Urothelium cell line (cell line): ENCODE measurements around the gene PMPCA.

Experiments used
- DNase-seq: peaks from one replicate; pipeline ENCODE4 v3.0.0; 2011; ENCODE audit warnings: low spot score, mixed read lengths
- FAIRE-seq: peaks from 2 replicates; lab custom pipeline; 2011; peaks lifted over from hg19 to GRCh38; lab: Jason Lieb, UNC

PMPCA gene

GRCh38 chr9:136451221-136451877, 40.9 kb downstream of the PMPCA start:
- no peak for DNase-seq
- FAIRE-seq, result no peak

- FAIRE-seq (no peak), DNase-seq (no peak)
Measured at GRCh38 chr9:136453326-136453725, 42.9 kb downstream of the PMPCA start.

GRCh38 chr9:136454026-136454796, 43.8 kb downstream of the PMPCA start:
- DNase-seq (no peak), FAIRE-seq (no peak)

- no peak for FAIRE-seq
- DNase-seq, result no peak
Measured at GRCh38 chr9:136455043-136456002, 44.9 kb downstream of the PMPCA start.

- no peak for DNase-seq
- FAIRE-seq, result no peak
Measured at GRCh38 chr9:136456258-136456657, 45.8 kb downstream of the PMPCA start.

- no peak for DNase-seq
- no peak for FAIRE-seq
Measured at GRCh38 chr9:136457326-136457725, 46.9 kb downstream of the PMPCA start.

- DNase-seq (no peak), FAIRE-seq (no peak)
Measured at GRCh38 chr9:136459425-136459824, 49.0 kb downstream of the PMPCA start.

GRCh38 chr9:136460772-136461325, 50.4 kb downstream of the PMPCA start:
- no peak for DNase-seq
- no peak for FAIRE-seq

- FAIRE-seq (no peak), DNase-seq (no peak)
Measured at GRCh38 chr9:136462664-136463063, 52.2 kb downstream of the PMPCA start.

- DNase-seq (no peak), FAIRE-seq (no peak)
Measured at GRCh38 chr9:136463578-136463977, 53.1 kb downstream of the PMPCA start.

GRCh38 chr9:136464241-136464640, 53.8 kb downstream of the PMPCA start:
- DNase-seq (no peak), FAIRE-seq (no peak)

GRCh38 chr9:136465500-136466154, 55.2 kb downstream of the PMPCA start:
- FAIRE-seq (no peak), DNase-seq (no peak)

GRCh38 chr9:136466155-136466541, 55.7 kb downstream of the PMPCA start:
- DNase-seq (no peak), FAIRE-seq (no peak)

- no peak for FAIRE-seq
- DNase-seq, result no peak
Measured at GRCh38 chr9:136467766-136468165, 57.3 kb downstream of the PMPCA start.

- DNase-seq (no peak), FAIRE-seq (no peak)
Measured at GRCh38 chr9:136470356-136470755, 59.9 kb downstream of the PMPCA start.

- no peak for FAIRE-seq
Measured at GRCh38 chr9:136470792-136471469, 60.5 kb downstream of the PMPCA start.

GRCh38 chr9:136471802-136472487, 61.5 kb downstream of the PMPCA start:
- DNase-seq, result no peak
- no peak for FAIRE-seq

More at GRCh38 chr9:136470792-136471469, 60.5 kb downstream of the PMPCA start:
- DNase-seq, result no peak

GRCh38 chr9:136472640-136473353, 62.3 kb downstream of the PMPCA start:
- no peak for FAIRE-seq

GRCh38 chr9:136473354-136473721, 62.9 kb downstream of the PMPCA start:
- FAIRE-seq, result no peak
- no peak for DNase-seq

More at GRCh38 chr9:136472640-136473353, 62.3 kb downstream of the PMPCA start:
- no peak for DNase-seq
